ENCODE results near the gene ESF1.

Gene ESF1

GRCh38 chr20:13816757-13817156, 32.0 kb upstream of the ESF1 start:
- Histone ChIP-seq H3K79me2 (ENCODE audit: control insufficient read depth, insufficient read depth, low read length, poor library complexity) (no peaks in the 10 kb centered on the region), H3K27ac (ENCODE audit: low read depth, low read length) (no peak overlapping the region), H4K12ac (ENCODE audit: low read depth, low read length) (no peak overlapping the region), H4K8ac (ENCODE audit: low read depth, low read length) (no peak overlapping the region), H3K4me3 (ENCODE audit: low read depth, low read length) (no peak overlapping the region), H4K91ac (ENCODE audit: low read depth, low read length) (no peak overlapping the region), H3K9ac (ENCODE audit: low read length) (no peak overlapping the region), H2AK5ac (ENCODE audit: low read length) (no peak overlapping the region), H3K23ac (ENCODE audit: low read length) (no peak overlapping the region), H3K4me2 (ENCODE audit: low read length) (no peak overlapping the region), H2BK5ac (ENCODE audit: low read depth, low read length, poor library complexity) (no peak overlapping the region), H3K14ac (ENCODE audit: low read length) (no peak overlapping the region), H3K27me3 (ENCODE audit: insufficient read depth, low read length) (no peaks in the 10 kb centered on the region), H3K9me3 (ENCODE audit: insufficient read depth, low read depth, low read length) (no peaks in the 10 kb centered on the region), H3K79me1 (ENCODE audit: low read length) (no peaks in the 10 kb centered on the region), H3K4ac (ENCODE audit: low read depth, low read length) (no peak overlapping the region), H3K4me1 (ENCODE audit: control insufficient read depth in 1 of 2, insufficient read depth in 2 of 2, low read length in 2 of 2) (no peaks in the 10 kb centered on the region), H2BK120ac (ENCODE audit: insufficient read depth, low read length, poor library complexity) (no peak overlapping the region), H3K18ac (ENCODE audit: low read length) (no peak overlapping the region), H3K36me3 (ENCODE audit: control insufficient read depth in 1 of 2, insufficient read depth in 2 of 2, low read length in 2 of 2) (peaks cover 7 to 25% of the 10 kb centered on the region in 2 experiments), H2AFZ (ENCODE audit: insufficient read depth, low read length, poor library complexity) (no peak overlapping the region), H2BK12ac (ENCODE audit: low read length) (no peak overlapping the region)
- no CpG with 5 or more reads among the region's 3 CpGs for WGBS (ENCODE audit: extremely low coverage, insufficient coverage, insufficient read length)
- peak in 1 of 2 donors; percentile 32 for DNase-seq

GRCh38 chr20:13814672-13815071, 30.0 kb upstream of the ESF1 start:
- no peaks in the 10 kb centered on the region for H3K79me1 ChIP-seq (ENCODE audit: low read length)
- H3K4me3 ChIP-seq (ENCODE audit: low read depth, low read length): no peak overlapping the region
- H4K91ac ChIP-seq (ENCODE audit: low read depth, low read length): no peak overlapping the region
- no peaks in the 10 kb centered on the region for H3K9me3 ChIP-seq (ENCODE audit: insufficient read depth, low read depth, low read length)
- WGBS (ENCODE audit: extremely low coverage, insufficient coverage, insufficient read length): no CpG with 5 or more reads among the region's 4 CpGs
- H3K4me2 ChIP-seq (ENCODE audit: low read length): no peak overlapping the region
- no peak overlapping the region for H2BK120ac ChIP-seq (ENCODE audit: insufficient read depth, low read length, poor library complexity)
- no peak overlapping the region for H2AFZ ChIP-seq (ENCODE audit: insufficient read depth, low read length, poor library complexity)
- DNase-seq: no peak
- H3K27ac ChIP-seq (ENCODE audit: low read depth, low read length): no peak overlapping the region
- no peaks in the 10 kb centered on the region for H3K4me1 ChIP-seq (ENCODE audit: control insufficient read depth in 1 of 2, insufficient read depth in 2 of 2, low read length in 2 of 2)
- H2BK12ac ChIP-seq (ENCODE audit: low read length): no peak overlapping the region
- H3K23ac ChIP-seq (ENCODE audit: low read length): no peak overlapping the region
- no peak overlapping the region for H3K14ac ChIP-seq (ENCODE audit: low read length)
- H4K8ac ChIP-seq (ENCODE audit: low read depth, low read length): no peak overlapping the region
- H3K79me2 ChIP-seq (ENCODE audit: control insufficient read depth, insufficient read depth, low read length, poor library complexity): no peaks in the 10 kb centered on the region
- no peak overlapping the region for H4K12ac ChIP-seq (ENCODE audit: low read depth, low read length)
- H2AK5ac ChIP-seq (ENCODE audit: low read length): no peak overlapping the region
- H3K36me3 ChIP-seq (ENCODE audit: control insufficient read depth in 1 of 2, insufficient read depth in 2 of 2, low read length in 2 of 2): peaks cover 8 to 41% of the 10 kb centered on the region in 2 experiments
- no peak overlapping the region for H3K18ac ChIP-seq (ENCODE audit: low read length)
- H3K27me3 ChIP-seq (ENCODE audit: insufficient read depth, low read length): no peaks in the 10 kb centered on the region
- no peak overlapping the region for H3K4ac ChIP-seq (ENCODE audit: low read depth, low read length)
- no peak overlapping the region for H3K9ac ChIP-seq (ENCODE audit: low read length)
- no peak overlapping the region for H2BK5ac ChIP-seq (ENCODE audit: low read depth, low read length, poor library complexity)

- Histone ChIP-seq H2BK120ac (ENCODE audit: insufficient read depth, low read length, poor library complexity) (no peak overlapping the region), H3K36me3 (ENCODE audit: control insufficient read depth in 1 of 2, insufficient read depth in 2 of 2, low read length in 2 of 2) (peaks cover 8 to 47% of the 10 kb centered on the region in 2 experiments), H3K14ac (ENCODE audit: low read length) (no peak overlapping the region), H3K27ac (ENCODE audit: low read depth, low read length) (no peak overlapping the region), H3K9ac (ENCODE audit: low read length) (no peak overlapping the region), H2BK12ac (ENCODE audit: low read length) (no peak overlapping the region), H4K91ac (ENCODE audit: low read depth, low read length) (no peak overlapping the region), H3K9me3 (ENCODE audit: insufficient read depth, low read depth, low read length) (no peaks in the 10 kb centered on the region), H3K27me3 (ENCODE audit: insufficient read depth, low read length) (no peaks in the 10 kb centered on the region), H3K4me1 (ENCODE audit: control insufficient read depth in 1 of 2, insufficient read depth in 2 of 2, low read length in 2 of 2) (no peaks in the 10 kb centered on the region), H3K4ac (ENCODE audit: low read depth, low read length) (no peak overlapping the region), H2AFZ (ENCODE audit: insufficient read depth, low read length, poor library complexity) (no peak overlapping the region), H3K4me3 (ENCODE audit: low read depth, low read length) (no peak overlapping the region), H3K79me1 (ENCODE audit: low read length) (no peaks in the 10 kb centered on the region), H4K8ac (ENCODE audit: low read depth, low read length) (no peak overlapping the region), H3K23ac (ENCODE audit: low read length) (no peak overlapping the region), H2BK5ac (ENCODE audit: low read depth, low read length, poor library complexity) (no peak overlapping the region), H4K12ac (ENCODE audit: low read depth, low read length) (no peak overlapping the region), H2AK5ac (ENCODE audit: low read length) (no peak overlapping the region), H3K4me2 (ENCODE audit: low read length) (no peak overlapping the region), H3K18ac (ENCODE audit: low read length) (no peak overlapping the region), H3K79me2 (ENCODE audit: control insufficient read depth, insufficient read depth, low read length, poor library complexity) (no peaks in the 10 kb centered on the region)
- DNase-seq: no peak
- WGBS (ENCODE audit: extremely low coverage, insufficient coverage, insufficient read length): no CpG with 5 or more reads among the region's 3 CpGs
These were observed 29.2 kb upstream of the ESF1 start for GRCh38 chr20:13813910-13814309.

- Histone ChIP-seq H2BK5ac (ENCODE audit: low read depth, low read length, poor library complexity) (no peak overlapping the region), H3K14ac (ENCODE audit: low read length) (no peak overlapping the region), H2BK12ac (ENCODE audit: low read length) (no peak overlapping the region), H3K36me3 (ENCODE audit: control insufficient read depth in 1 of 2, insufficient read depth in 2 of 2, low read length in 2 of 2) (peaks cover 11 to 44% of the 10 kb centered on the region in 2 experiments), H4K12ac (ENCODE audit: low read depth, low read length) (no peak overlapping the region), H4K91ac (ENCODE audit: low read depth, low read length) (no peak overlapping the region), H3K4ac (ENCODE audit: low read depth, low read length) (no peak overlapping the region), H3K4me2 (ENCODE audit: low read length) (no peak overlapping the region), H3K4me3 (ENCODE audit: low read depth, low read length) (no peak overlapping the region), H3K79me1 (ENCODE audit: low read length) (no peaks in the 10 kb centered on the region), H2AK5ac (ENCODE audit: low read length) (no peak overlapping the region), H3K18ac (ENCODE audit: low read length) (no peak overlapping the region), H2AFZ (ENCODE audit: insufficient read depth, low read length, poor library complexity) (no peak overlapping the region), H3K27ac (ENCODE audit: low read depth, low read length) (no peak overlapping the region), H3K27me3 (ENCODE audit: insufficient read depth, low read length) (no peaks in the 10 kb centered on the region), H2BK120ac (ENCODE audit: insufficient read depth, low read length, poor library complexity) (no peak overlapping the region), H3K9me3 (ENCODE audit: insufficient read depth, low read depth, low read length) (no peaks in the 10 kb centered on the region), H3K79me2 (ENCODE audit: control insufficient read depth, insufficient read depth, low read length, poor library complexity) (no peaks in the 10 kb centered on the region), H3K4me1 (ENCODE audit: control insufficient read depth in 1 of 2, insufficient read depth in 2 of 2, low read length in 2 of 2) (no peaks in the 10 kb centered on the region), H3K23ac (ENCODE audit: low read length) (no peak overlapping the region), H3K9ac (ENCODE audit: low read length) (no peak overlapping the region), H4K8ac (ENCODE audit: low read depth, low read length) (no peak overlapping the region)
- DNase-seq: no peak
These were observed 25.7 kb upstream of the ESF1 start for GRCh38 chr20:13810446-13810845.

All from trophoblast cell (in vitro differentiated cells and primary cell).